Measurements from ENCODE around the gene ATP1A1. TPM values are rescaled to one million over a fixed set of nuclear protein-coding genes. Genes with fewer than 3 reads are reported as not detected.

ATP1A1 gene
- total RNA-seq, 4 donors from 2014 or later, result 103 to 257 (median 204) TPM

GRCh38 chr1:116346943-116347673, 25.9 kb upstream of the ATP1A1 start:
- DNase-seq (no peak), ATAC-seq (peak in 1 of 2 donors; percentile 3)
- H3K27me3 ChIP-seq, result no peaks in the 10 kb centered on the region
- TF ChIP-seq, protein P1, sequence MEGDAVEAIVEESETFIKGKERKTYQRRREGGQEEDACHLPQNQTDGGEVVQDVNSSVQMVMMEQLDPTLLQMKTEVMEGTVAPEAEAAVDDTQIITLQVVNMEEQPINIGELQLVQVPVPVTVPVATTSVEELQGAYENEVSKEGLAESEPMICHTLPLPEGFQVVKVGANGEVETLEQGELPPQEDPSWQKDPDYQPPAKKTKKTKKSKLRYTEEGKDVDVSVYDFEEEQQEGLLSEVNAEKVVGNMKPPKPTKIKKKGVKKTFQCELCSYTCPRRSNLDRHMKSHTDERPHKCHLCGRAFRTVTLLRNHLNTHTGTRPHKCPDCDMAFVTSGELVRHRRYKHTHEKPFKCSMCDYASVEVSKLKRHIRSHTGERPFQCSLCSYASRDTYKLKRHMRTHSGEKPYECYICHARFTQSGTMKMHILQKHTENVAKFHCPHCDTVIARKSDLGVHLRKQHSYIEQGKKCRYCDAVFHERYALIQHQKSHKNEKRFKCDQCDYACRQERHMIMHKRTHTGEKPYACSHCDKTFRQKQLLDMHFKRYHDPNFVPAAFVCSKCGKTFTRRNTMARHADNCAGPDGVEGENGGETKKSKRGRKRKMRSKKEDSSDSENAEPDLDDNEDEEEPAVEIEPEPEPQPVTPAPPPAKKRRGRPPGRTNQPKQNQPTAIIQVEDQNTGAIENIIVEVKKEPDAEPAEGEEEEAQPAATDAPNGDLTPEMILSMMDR (IDR thresholded peaks at IDR 0.05 in 4 of 5, conservative IDR thresholded peaks at IDR 0.05 in 1 of 5), result no peak
- no peak for TF ChIP-seq POLR2A (IDR thresholded peaks at IDR 0.05)
- no peaks in the 10 kb centered on the region for H3K9me3 ChIP-seq
- in situ Hi-C loops (cut with MboI; ENCODE audit: low sequenced_read_pairs in 4 of 4), result no loop called here
- H3K27ac ChIP-seq, result peak overlapping the region; percentile 57 to 77 (median 72)
- H3K4me1 ChIP-seq, result peaks cover 18% of the 10 kb centered on the region in 2 donors
- intact Hi-C loops (cut with DNase I; ENCODE audit: low total_unique reads), result loop anchor here (1.0 kb wide), 1 partner anchor 26 kb away; the partner anchor contains the start of gene ATP1A1
- H3K4me3 ChIP-seq, result no peak overlapping the region
- no peaks in the 10 kb centered on the region for H3K36me3 ChIP-seq

DNA sequence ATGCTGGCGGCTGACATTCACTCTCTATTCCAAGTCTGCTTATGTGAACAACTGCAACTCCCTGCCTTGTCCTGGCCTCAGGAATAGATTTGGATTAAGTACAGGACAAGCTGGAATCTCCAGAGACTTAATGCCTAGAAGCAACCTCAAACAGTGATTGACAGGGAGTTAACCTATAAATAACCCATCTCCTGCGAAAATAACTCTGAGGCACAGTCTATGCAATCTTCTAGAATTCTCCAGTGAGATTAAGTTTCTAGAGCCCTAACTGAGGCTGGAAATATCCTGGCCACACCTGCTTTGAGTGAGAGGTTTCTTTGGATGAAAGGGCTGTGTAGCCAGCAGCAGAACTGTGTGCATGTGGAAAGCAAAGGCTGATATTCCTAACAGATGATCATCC, 25.3 kb upstream of the ATP1A1 start:
- peak; percentile 99 to 100 for ATAC-seq
- intact Hi-C loops (cut with DNase I; ENCODE audit: low total_unique reads), result loop anchor here (1.0 kb wide), 1 partner anchor 26 kb away; the partner anchor contains the start of gene ATP1A1
- H3K27ac ChIP-seq, result peak overlapping the region; percentile 57 to 77 (median 72)
- no peaks in the 10 kb centered on the region for H3K27me3 ChIP-seq
- H3K9me3 ChIP-seq, result no peaks in the 10 kb centered on the region
- in situ Hi-C loops (cut with MboI; ENCODE audit: low sequenced_read_pairs in 4 of 4), result no loop called here
- H3K4me3 ChIP-seq, result no peak overlapping the region
- no peaks in the 10 kb centered on the region for H3K36me3 ChIP-seq
- no peak for TF ChIP-seq POLR2A (IDR thresholded peaks at IDR 0.05)
- TF ChIP-seq, protein P1 (IDR thresholded peaks at IDR 0.05 in 4 of 5, conservative IDR thresholded peaks at IDR 0.05 in 1 of 5), result no peak
- peaks cover 18% of the 10 kb centered on the region in 2 donors for H3K4me1 ChIP-seq
- peak; percentile 31 to 46 for DNase-seq

- TF ChIP-seq, protein P1 (IDR thresholded peaks at IDR 0.05 in 4 of 5, conservative IDR thresholded peaks at IDR 0.05 in 1 of 5), result no peak
- TF ChIP-seq POLR2A (IDR thresholded peaks at IDR 0.05), result no peak
- Histone ChIP-seq H3K27ac (no peak overlapping the region), H3K9me3 (no peaks in the 10 kb centered on the region), H3K4me1 (peaks cover 18% of the 10 kb centered on the region in 2 donors), H3K36me3 (no peaks in the 10 kb centered on the region), H3K27me3 (no peaks in the 10 kb centered on the region), H3K4me3 (no peak overlapping the region)
- DNase-seq (no peak), ATAC-seq (no peak)
- in situ Hi-C loops (cut with MboI; ENCODE audit: low sequenced_read_pairs in 4 of 4), result loop anchor here in 2 of 4 donors (25.0 kb wide), 2 partner anchors 137 to 188 kb away; no protein-coding TSS in a partner anchor
- intact Hi-C loops (cut with DNase I; ENCODE audit: low total_unique reads), result no loop called here
Observed at GRCh38 chr1:116350097-116350645, 22.9 kb upstream of the ATP1A1 start.

GRCh38 chr1:116351914-116352313, 21.1 kb upstream of the ATP1A1 start:
- Histone ChIP-seq H3K27me3 (no peaks in the 10 kb centered on the region), H3K4me3 (no peak overlapping the region), H3K4me1 (peaks cover 14 to 16% of the 10 kb centered on the region in 2 donors), H3K27ac (no peak overlapping the region), H3K36me3 (no peaks in the 10 kb centered on the region), H3K9me3 (no peaks in the 10 kb centered on the region)
- in situ Hi-C loops (cut with MboI; ENCODE audit: low sequenced_read_pairs in 4 of 4), result loop anchor here in 2 of 4 donors (25.0 kb wide), 2 partner anchors 135 to 190 kb away; no protein-coding TSS in a partner anchor
- DNase-seq (no peak), ATAC-seq (no peak)
- TF ChIP-seq, protein P1 (IDR thresholded peaks at IDR 0.05 in 4 of 5, conservative IDR thresholded peaks at IDR 0.05 in 1 of 5), result no peak
- TF ChIP-seq POLR2A (IDR thresholded peaks at IDR 0.05), result no peak
- intact Hi-C loops (cut with DNase I; ENCODE audit: low total_unique reads), result no loop called here

Measured in gastrocnemius medialis (tissue), 4 donors.